ENCODE data around the gene ATF7IP. TPM values are rescaled to one million over a fixed set of nuclear protein-coding genes. Genes with fewer than 3 reads are reported as not detected.

ATF7IP gene
- total and polyA plus RNA-seq, 2 donors (not counting 1 experiment from before 2014, with no cell fraction given): 28.1 to 208 TPM

DNA sequence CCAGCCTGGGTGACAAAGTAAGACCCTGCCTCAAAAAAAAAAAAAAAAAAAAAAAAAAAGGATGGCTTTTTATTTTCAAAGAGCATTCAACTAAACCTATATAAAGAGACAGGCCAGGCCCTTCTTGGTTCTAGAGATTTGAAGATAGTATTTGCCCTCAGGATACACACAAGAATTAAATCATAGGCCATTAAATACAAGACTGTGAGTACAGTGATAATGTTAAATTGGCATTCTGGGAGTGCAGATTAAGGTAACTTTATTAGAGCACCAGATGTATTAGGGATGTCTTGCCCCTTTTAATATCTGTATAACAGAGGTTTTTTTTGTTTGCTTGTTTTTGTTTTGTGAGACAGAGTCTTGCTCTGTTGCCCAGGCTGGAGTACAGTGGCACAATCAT is 61.3 kb downstream of the ATF7IP start:
- Mint-ChIP-seq H3K27me3 (no peaks in the 10 kb centered on the region), H3K27ac (peak overlapping the region; percentile 59), H3K4me3 (no peak overlapping the region), H3K4me1 (peaks cover 65% of the 10 kb centered on the region), H3K9me3 (ENCODE audit: insufficient read depth) (peaks cover 6% of the 10 kb centered on the region)
- peaks cover 100% of the 10 kb centered on the region for H3K79me2 ChIP-seq (ENCODE audit: control insufficient read depth, insufficient read depth, low read length)
- no peaks in the 10 kb centered on the region for H3K27me3 ChIP-seq (replicated peaks in 1 of 4; ENCODE audit: control extremely low read depth in 1 of 4, control insufficient read depth in 3 of 4, insufficient read depth in 4 of 4, low read length in 3 of 4)
- DNase-seq (no peak), ATAC-seq (ENCODE audit: low read depth) (no peak)
- intact Hi-C loops (cut with micrococcal nuclease): no loop called here
- H3K9ac ChIP-seq (ENCODE audit: low read length): no peak overlapping the region
- POLR2A ChIA-PET: no interaction called here
- peaks cover 0 to 20% of the 10 kb centered on the region in 2 donors for H3K4me1 ChIP-seq (ENCODE audit: control insufficient read depth in 2 of 2, insufficient read depth in 2 of 2, low read length in 2 of 2)
- peaks cover 21 to 73% of the 10 kb centered on the region in 2 experiments for H3K36me3 ChIP-seq (replicated peaks in 1 of 2; ENCODE audit: control extremely low read depth in 1 of 2, control insufficient read depth in 1 of 2, extremely low read depth in 1 of 2, insufficient read depth in 2 of 2, low read length in 1 of 2)
- peaks cover 6 to 9% (median 7%) of the 10 kb centered on the region in 3 donors for H3K9me3 ChIP-seq (ENCODE audit: control extremely low read depth in 1 of 3, control insufficient read depth in 2 of 3, insufficient read depth in 1 of 3, low read length in 2 of 3)
- no peak overlapping the region for H3K4me2 ChIP-seq (replicated peaks; ENCODE audit: low read depth, low read length, poor library complexity, severe bottlenecking)
- TF ChIP-seq, protein P1, sequence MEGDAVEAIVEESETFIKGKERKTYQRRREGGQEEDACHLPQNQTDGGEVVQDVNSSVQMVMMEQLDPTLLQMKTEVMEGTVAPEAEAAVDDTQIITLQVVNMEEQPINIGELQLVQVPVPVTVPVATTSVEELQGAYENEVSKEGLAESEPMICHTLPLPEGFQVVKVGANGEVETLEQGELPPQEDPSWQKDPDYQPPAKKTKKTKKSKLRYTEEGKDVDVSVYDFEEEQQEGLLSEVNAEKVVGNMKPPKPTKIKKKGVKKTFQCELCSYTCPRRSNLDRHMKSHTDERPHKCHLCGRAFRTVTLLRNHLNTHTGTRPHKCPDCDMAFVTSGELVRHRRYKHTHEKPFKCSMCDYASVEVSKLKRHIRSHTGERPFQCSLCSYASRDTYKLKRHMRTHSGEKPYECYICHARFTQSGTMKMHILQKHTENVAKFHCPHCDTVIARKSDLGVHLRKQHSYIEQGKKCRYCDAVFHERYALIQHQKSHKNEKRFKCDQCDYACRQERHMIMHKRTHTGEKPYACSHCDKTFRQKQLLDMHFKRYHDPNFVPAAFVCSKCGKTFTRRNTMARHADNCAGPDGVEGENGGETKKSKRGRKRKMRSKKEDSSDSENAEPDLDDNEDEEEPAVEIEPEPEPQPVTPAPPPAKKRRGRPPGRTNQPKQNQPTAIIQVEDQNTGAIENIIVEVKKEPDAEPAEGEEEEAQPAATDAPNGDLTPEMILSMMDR (IDR thresholded peaks at IDR 0.05): no peak
- no peak for TF ChIP-seq EZH2 (IDR thresholded peaks at IDR 0.05; ENCODE audit: borderline replicate concordance, insufficient read depth, low read depth, low read length, poor library complexity, severe bottlenecking)
- peaks cover 41% of the 10 kb centered on the region for H4K20me1 ChIP-seq (ENCODE audit: control insufficient read depth, insufficient read depth, low read length, poor library complexity, severe bottlenecking)
- H2AFZ ChIP-seq (ENCODE audit: insufficient read depth, low read depth, low read length, poor library complexity, severe bottlenecking): no peak overlapping the region
- no peak overlapping the region for H3K4me3 ChIP-seq (ENCODE audit: control extremely low read depth in 1 of 5, extremely low read depth in 1 of 5, insufficient read depth in 1 of 5, low read depth in 2 of 5, low read length in 4 of 5)
- H3K27ac ChIP-seq (ENCODE audit: low read length in 2 of 2): no peak overlapping the region
- CTCF ChIA-PET: no interaction called here

GRCh38 chr12:14427929-14428328 is 62.4 kb downstream of the ATF7IP start:
- no peaks in the 10 kb centered on the region for H3K27me3 Mint-ChIP-seq
- no peak overlapping the region for H2AFZ ChIP-seq (ENCODE audit: insufficient read depth, low read depth, low read length, poor library complexity, severe bottlenecking)
- POLR2A ChIA-PET: no interaction called here
- H3K4me1 Mint-ChIP-seq: peaks cover 64% of the 10 kb centered on the region
- CTCF ChIA-PET: interaction anchor here (1.7 kb wide), 1 partner anchor 189 kb away, joined by 5 read pairs; no protein-coding TSS in a partner anchor
- peaks cover 6% of the 10 kb centered on the region for H3K9me3 Mint-ChIP-seq (ENCODE audit: insufficient read depth)
- H3K9ac ChIP-seq (ENCODE audit: low read length): no peak overlapping the region
- ATAC-seq (ENCODE audit: low read depth): no peak
- TF ChIP-seq EZH2 (IDR thresholded peaks at IDR 0.05; ENCODE audit: borderline replicate concordance, insufficient read depth, low read depth, low read length, poor library complexity, severe bottlenecking): no peak
- TF ChIP-seq, protein P1 (IDR thresholded peaks at IDR 0.05): no peak
- no peak overlapping the region for H3K4me3 Mint-ChIP-seq
- H3K9me3 ChIP-seq (ENCODE audit: control extremely low read depth in 1 of 3, control insufficient read depth in 2 of 3, insufficient read depth in 1 of 3, low read length in 2 of 3): peaks cover 4 to 9% (median 5%) of the 10 kb centered on the region in 3 donors
- no peaks in the 10 kb centered on the region for H3K27me3 ChIP-seq (replicated peaks in 1 of 4; ENCODE audit: control extremely low read depth in 1 of 4, control insufficient read depth in 3 of 4, insufficient read depth in 4 of 4, low read length in 3 of 4)
- DNase-seq: no peak
- no peak overlapping the region for H3K4me3 ChIP-seq (ENCODE audit: control extremely low read depth in 1 of 5, extremely low read depth in 1 of 5, insufficient read depth in 1 of 5, low read depth in 2 of 5, low read length in 4 of 5)
- intact Hi-C loops (cut with micrococcal nuclease): no loop called here
- H3K27ac ChIP-seq (ENCODE audit: low read length in 2 of 2): peak overlapping the region in 1 of 2 donors; percentile 48
- peak overlapping the region; percentile 11 for H3K4me2 ChIP-seq (replicated peaks; ENCODE audit: low read depth, low read length, poor library complexity, severe bottlenecking)
- WGBS (ENCODE audit: insufficient coverage): no CpG with 5 or more reads among the region's 1 CpG
- H3K36me3 ChIP-seq (replicated peaks in 1 of 2; ENCODE audit: control extremely low read depth in 1 of 2, control insufficient read depth in 1 of 2, extremely low read depth in 1 of 2, insufficient read depth in 2 of 2, low read length in 1 of 2): peaks cover 14 to 68% of the 10 kb centered on the region in 2 experiments
- H3K79me2 ChIP-seq (ENCODE audit: control insufficient read depth, insufficient read depth, low read length): peaks cover 100% of the 10 kb centered on the region
- peak overlapping the region; percentile 21 for H3K27ac Mint-ChIP-seq
- peaks cover 41% of the 10 kb centered on the region for H4K20me1 ChIP-seq (ENCODE audit: control insufficient read depth, insufficient read depth, low read length, poor library complexity, severe bottlenecking)
- H3K4me1 ChIP-seq (ENCODE audit: control insufficient read depth in 2 of 2, insufficient read depth in 2 of 2, low read length in 2 of 2): peaks cover 0 to 18% of the 10 kb centered on the region in 2 donors
